Myocyte (in vitro differentiated cells): Measurements from ENCODE around the gene DNAH14. TPM values are rescaled to one million over a fixed set of nuclear protein-coding genes. Genes with fewer than 3 reads are reported as not detected.
"Not testable (repeated sequence)": the region's sequence is repeated elsewhere in the genome, so short reads cannot be mapped to it uniquely, and the experiment has no call there.

ENCODE experiments used
- DNase-seq: peaks from one replicate; pipeline ENCODE4 v3.0.0-alpha.2; 2012; ENCODE audit warnings: low read depth
- polyA plus RNA-seq: library from polyadenylated mRNA; unstranded; fragments of >200 nt; gene quantifications from one replicate; pipeline ENCODE4 v1.2.1, GENCODE V29; 2012; ENCODE audit warnings: missing spikeins
- total RNA-seq: library from RNA; depleted of rRNA; stranded (reverse); fragments of >200 nt; gene quantifications from 2 replicates; pipeline ENCODE4 v1.2.3, GENCODE V29; 2014

Gene DNAH14
- total RNA-seq = 10.1 and 25.2 TPM in 2 replicates
- polyA plus RNA-seq = 2.5 TPM

GRCh38 chr1:224929335-224930237 is at the start of gene DNAH14:
DNAH14 (plus strand) TSS chr1:224929675; CDS start chr1:224952703, 23,028 bp downstream.
- DNase-seq = peak; percentile 69

DNA sequence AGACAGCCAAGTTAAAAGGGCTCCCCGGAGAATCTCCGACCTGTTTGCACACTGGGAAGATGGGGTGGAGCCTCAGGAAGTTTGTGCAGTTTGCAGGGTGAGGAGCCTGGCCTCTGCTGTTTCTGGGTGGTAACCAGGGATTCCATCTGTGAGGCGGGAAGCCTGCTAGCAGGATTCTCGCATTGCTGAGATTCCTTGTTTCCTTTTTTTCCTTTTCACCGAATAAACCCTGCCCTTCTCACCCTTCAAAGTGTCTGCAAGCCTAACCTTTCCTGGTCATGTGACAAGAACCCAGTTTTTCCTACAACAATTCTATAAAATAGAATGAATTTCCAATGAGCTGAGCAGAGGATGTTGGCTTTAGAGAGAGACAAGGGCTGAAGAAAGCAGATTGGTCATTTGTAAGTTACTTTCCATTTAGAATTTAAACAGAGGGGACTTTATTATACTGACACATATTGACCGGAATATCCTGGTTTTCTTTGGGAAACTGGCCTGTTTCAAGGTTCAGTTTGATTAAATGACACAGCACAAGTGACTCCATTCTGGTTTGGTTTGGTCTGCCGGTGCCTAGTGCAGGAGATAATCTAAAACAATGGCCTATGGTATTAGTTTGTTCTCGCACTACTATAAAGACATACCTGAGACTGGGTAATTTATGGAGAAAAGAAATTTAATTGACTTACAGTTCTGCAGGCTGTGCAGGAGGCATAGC is 48.7 kb upstream of the DNAH14 start:
- no peak for DNase-seq

GRCh38 chr1:224881308-224881692 is 48.2 kb upstream of the DNAH14 start:
- not testable (repeated sequence) for DNase-seq

DNA sequence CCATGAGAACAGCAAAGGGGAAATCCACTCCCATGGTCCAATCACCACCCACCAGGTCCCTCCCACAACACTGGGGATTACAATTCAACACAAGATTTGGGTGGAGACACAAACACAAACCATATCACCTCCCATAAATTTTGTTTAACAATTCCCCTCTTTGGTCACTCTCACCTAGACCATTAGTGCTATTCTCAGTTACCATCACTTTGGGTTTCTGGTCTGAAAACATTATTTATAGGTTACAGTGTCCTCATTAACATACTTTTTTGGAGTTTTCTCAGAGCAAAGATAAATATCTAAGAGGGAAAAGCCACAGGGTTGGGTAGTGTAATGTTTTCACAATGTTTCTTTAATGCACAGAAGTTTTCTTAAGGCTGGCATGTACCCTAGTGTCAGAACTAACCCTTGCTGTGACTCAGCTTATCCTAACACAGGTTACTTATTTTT is 47.7 kb upstream of the DNAH14 start:
- no peak for DNase-seq

DNA sequence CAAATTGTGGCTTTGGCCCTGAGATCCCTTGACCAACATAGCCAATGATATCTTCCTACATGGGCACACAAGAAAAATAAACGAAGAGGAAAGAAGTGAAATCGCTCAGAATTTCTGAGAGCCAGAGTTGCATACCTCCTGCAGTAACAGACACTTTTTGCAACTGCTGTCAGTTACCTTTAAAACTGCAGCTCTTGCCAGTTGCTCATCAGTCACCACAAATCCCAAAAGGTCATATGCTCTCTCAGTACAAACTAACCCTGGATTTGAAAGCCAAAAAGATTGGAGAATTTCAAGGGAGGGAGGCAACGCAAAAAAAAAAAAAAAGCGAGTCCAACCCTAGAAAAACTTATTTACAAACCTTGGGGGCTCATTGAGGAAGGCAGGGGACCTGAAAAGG is 47.2 kb upstream of the DNAH14 start:
- DNase-seq = no peak

DNA sequence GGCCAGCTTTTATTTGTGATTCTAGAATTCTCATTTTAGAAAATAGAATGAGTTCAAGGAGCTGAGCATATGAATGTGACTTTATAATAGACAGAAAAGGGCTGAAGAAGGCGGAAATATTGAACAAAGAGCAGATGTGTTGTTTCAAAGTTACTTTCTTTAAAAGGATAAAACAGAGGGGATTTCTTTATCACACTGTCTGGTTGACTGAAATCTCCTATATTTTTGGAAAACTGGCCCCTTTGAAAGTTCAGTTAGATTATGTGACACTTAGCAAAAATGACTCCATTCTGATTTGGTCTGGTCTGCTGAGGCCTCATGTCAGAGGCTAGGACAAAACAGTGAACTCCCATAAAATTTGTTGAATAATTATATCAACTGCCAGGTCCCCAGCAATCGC is 46.4 kb upstream of the DNAH14 start:
- DNase-seq = no peak

DNA sequence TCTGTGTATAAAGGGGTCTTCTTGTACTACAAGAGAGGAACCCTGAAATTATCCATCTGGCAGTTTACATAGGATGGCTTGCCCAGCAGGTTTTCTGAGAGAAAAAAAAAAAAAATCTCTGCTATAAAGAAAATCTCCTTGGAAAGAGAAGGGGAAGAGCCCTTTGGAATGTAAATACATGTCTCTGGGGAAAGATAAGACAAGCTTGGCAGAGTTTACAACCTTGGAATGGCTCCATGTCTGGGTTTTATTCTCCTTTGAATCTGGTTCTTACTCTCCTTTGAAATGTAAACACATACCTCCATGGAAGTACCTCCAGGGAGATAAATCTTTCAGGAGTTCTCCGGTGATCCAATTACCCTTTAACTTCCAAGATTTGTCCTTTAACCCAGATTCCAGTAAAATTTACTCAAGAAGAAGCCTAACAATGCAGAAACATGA is 45.1 kb upstream of the DNAH14 start:
- DNase-seq = no peak

GRCh38 chr1:224885376-224885775 is 44.1 kb upstream of the DNAH14 start:
- not testable (repeated sequence) for DNase-seq

GRCh38 chr1:224894915-224895314 is 34.6 kb upstream of the DNAH14 start:
- peak; percentile 38 for DNase-seq

DNA sequence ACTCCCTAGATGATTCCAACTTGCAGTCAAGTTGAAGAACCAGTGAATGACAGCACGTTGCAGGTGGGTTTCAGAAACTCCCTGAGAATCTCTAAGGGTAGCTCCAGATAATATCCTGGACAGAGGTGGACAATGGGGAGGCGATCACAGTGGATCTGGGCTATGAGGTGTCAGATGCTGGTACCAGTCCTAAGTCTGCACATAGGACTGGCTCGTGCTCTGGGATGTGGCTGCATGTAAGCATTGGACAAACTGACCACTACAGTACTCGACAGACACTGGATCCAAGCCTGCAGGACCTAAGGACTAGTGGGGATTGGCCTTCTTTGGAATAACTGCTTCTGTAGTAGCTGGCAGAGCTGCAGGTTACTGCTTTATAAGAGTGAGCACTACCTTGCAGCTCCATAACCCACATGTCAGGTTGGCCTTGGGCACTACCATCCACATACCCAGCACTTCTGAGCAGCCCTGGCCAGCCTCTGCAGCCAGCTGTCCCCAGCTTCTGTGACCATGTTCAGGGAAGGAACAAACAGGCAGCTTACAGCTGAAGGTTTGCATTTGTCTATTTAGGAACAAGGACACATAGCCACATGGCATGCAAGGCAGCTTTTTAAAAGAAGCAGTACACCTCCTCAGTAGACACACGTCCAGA is 33.2 kb upstream of the DNAH14 start:
- peak; percentile 18 for DNase-seq

DNA sequence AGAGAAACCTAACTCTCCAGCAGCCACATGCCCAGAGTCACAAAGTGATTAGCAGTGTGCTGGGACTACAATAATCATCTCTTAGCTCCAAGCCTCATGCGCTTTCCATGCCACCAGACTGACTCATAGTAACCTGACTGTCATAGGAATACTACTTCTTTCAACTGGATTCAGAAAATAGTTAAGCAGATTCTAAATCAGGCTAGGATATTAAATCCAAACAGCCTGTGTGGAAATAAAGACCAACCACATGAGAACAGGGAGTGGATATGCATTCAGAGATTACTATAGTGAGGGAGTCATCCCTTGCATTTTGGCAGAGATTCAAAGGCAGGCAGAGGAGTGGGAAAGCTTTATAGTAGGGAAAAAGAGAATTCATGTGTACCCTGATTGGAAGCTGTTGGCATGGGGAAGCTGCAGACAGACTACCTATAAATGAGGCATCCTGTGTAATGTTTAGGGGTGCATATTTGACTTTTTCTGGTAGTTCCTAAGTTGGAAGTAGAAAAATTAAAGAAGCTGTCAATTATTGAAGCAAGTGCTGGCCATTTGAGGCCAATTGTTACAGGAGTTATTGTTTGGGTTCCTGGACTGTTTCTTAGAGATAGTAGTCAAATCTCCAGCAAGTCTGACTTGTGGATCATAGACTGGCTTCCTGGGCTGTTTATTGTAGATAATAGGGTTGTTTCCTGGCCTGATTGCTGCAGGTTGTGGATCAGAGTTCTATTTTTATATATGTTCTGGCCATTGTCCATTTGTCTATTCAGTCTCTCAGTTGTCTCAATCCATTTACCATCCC is 31.7 kb upstream of the DNAH14 start:
- DNase-seq = peak; percentile 25

- no peak for DNase-seq
Measured at GRCh38 chr1:224898937-224899336, 30.5 kb upstream of the DNAH14 start.

DNA sequence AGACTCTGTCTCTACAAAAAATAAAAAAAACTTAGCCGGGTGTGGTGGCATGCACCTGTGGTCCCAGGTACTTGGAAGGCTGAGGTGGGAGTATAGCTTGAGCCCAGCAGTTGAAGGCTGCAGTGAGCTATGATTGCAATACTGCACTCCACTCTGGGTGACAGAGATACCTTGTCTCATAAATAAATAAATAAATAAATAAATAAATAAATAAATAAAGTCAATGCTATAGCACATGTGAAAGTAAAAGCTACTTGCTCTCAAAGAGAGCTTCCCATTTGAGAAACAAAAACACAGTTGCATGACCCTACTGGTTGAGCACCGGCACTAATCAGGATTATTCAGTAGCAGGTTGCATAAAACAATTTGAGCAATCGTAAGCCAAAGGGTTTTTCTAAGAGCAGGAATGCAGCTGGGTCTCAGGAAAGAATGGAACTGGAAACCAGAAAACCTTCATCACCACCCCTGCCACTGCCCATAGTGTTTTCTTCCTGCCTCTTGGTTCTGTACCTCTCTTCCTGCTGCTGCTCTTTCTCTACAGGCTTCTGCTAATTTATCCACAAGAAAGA is 29.3 kb upstream of the DNAH14 start:
- DNase-seq = no peak

GRCh38 chr1:224901087-224901810 is 28.2 kb upstream of the DNAH14 start:
- DNase-seq = no peak

DNA sequence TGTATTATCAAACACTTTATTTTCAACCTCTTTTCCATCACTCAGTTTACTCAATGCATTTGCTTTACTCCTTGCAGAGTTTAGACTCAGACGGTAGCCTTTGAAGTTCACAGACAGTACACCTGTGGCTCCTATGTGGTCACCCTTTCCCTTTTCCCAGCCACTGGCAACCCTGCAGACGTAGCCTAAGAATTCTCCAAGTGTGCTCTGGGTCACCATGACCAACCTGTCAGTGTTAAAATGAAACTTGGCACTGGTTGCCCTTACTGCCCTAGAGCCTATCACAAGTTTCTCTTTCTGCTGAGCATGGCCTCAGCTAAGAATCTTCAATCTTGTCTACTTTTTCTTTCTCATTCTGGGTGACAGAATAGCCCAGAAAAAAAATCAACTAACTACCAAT is 25.5 kb upstream of the DNAH14 start:
- DNase-seq = no peak

DNA sequence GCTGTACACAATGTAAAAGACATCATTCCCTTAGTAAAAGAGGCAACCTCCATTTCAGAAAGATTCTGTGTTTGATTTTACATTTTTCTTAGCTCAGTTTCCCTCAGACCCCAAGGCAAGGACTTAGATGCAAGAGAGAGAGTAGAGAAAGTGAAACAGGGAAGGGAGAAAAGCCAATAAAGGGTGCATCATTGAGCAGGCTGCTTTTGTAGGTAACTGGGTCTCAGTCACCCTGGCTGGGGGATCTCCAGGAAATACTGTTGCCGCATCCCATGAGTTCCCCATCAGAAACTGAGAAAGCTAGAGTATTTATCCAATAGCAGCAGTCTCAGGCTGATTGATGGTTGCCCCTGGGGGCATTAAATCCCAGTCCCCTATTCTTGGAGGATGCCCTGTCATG is 23.1 kb upstream of the DNAH14 start:
- no peak for DNase-seq

DNA sequence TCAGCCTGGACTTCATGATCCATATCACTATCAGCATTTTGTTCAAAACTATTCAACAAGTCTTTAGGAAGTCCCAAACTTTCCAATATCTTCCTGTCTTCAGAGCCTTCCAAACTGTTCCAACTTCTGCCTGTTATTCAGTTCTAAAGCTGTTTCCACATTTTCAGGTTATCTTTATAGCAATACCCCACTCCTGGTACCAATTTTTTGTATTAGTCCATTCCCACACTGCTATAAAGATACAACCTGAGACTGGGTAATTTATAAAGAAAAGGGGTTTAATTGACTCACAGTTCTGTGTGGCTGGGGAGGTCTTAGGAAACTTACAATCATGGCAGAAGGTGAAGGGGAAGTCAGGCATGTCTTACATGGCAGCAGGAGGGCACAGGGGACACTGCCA is 18.3 kb upstream of the DNAH14 start:
- no peak for DNase-seq

- no peak for DNase-seq
Measured at GRCh38 chr1:224914292-224914900, 15.1 kb upstream of the DNAH14 start.

DNA sequence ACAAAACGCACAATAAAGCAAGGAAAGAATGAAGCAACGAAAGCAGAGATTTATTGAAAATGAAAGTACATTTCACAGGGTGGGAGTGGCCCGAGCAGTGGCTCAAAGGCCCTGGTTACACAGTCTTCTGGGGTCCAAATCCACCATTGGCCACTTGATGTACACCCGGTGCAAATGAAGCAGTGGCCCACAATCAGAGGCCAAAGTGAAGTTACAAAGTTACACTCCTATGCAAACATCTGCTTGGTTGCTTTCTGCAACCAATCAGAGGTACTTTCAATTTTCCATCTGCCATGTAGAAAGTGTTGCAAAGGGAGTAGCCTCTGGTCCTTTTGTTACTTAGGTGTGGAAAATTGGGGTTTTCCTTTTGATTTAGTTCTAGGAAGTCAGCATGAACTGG is 10.0 kb upstream of the DNAH14 start:
- DNase-seq = no peak
